Endodermal cell (in vitro differentiated cells): ENCODE data around the gene SCAND1. TPM values are rescaled to one million over a fixed set of nuclear protein-coding genes. Genes with fewer than 3 reads are reported as not detected.
"Not testable (repeated sequence)": the region's sequence is repeated elsewhere in the genome, so short reads cannot be mapped to it uniquely, and the experiment has no call there.

Experiments used
- DNase-seq: peaks from one replicate; pipeline ENCODE4 v3.0.0-alpha.2; 2017
- H3K27ac ChIP-seq: 2 replicates; pipeline ENCODE4 v1.5.1; 2013; ENCODE audit warnings: mild to moderate bottlenecking, low read depth, low read length, moderate library complexity
- H3K27me3 ChIP-seq: 2 replicates; pipeline ENCODE4 v1.6.1; 2013; ENCODE audit warnings: mild to moderate bottlenecking, low read length, moderate library complexity; ENCODE audit not compliant: insufficient read depth, control insufficient read depth, poor library complexity, severe bottlenecking
- H3K36me3 ChIP-seq: 2 replicates; pipeline ENCODE4 v1.7.0; 2013; ENCODE audit warnings: mild to moderate bottlenecking, low read length, moderate library complexity; ENCODE audit not compliant: control insufficient read depth, insufficient read depth
- H3K4me1 ChIP-seq: one replicate; pipeline ENCODE4 v1.7.0; 2013; ENCODE audit warnings: low read length; ENCODE audit not compliant: control insufficient read depth, insufficient read depth
- H3K4me3 ChIP-seq: 2 replicates; pipeline ENCODE4 v1.5.1; 2013; ENCODE audit warnings: mild to moderate bottlenecking, low read length, moderate library complexity
- H3K9ac ChIP-seq: 2 replicates; pipeline ENCODE4 v1.6.1; 2013; ENCODE audit warnings: mild to moderate bottlenecking, low read length, moderate library complexity; ENCODE audit not compliant: poor library complexity, severe bottlenecking; ENCODE audit errors: extremely low read depth
- H3K9me3 ChIP-seq: 2 replicates; pipeline ENCODE4 v1.6.1; 2013; ENCODE audit warnings: mild to moderate bottlenecking, low read length, moderate library complexity; ENCODE audit not compliant: control insufficient read depth
- H3K27ac Mint-ChIP-seq: 2 replicates; pipeline ENCODE4 v1.8.0; 2020; ENCODE audit warnings: mixed read lengths
- H3K27me3 Mint-ChIP-seq: 2 replicates; pipeline ENCODE4 v1.8.0; 2021; ENCODE audit warnings: mild to moderate bottlenecking, mixed read lengths; ENCODE audit not compliant: insufficient read depth
- H3K36me3 Mint-ChIP-seq: 2 replicates; pipeline ENCODE4 v1.8.0; 2020; ENCODE audit warnings: low read depth, mixed read lengths
- H3K4me1 Mint-ChIP-seq: 2 replicates; pipeline ENCODE4 v1.8.0; 2020; ENCODE audit warnings: mixed read lengths
- H3K4me3 Mint-ChIP-seq: 2 replicates; pipeline ENCODE4 v1.8.0; 2020; ENCODE audit warnings: mild to moderate bottlenecking, moderate library complexity, mixed read lengths
- H3K9me3 Mint-ChIP-seq: 2 replicates; pipeline ENCODE4 v1.8.0; 2020; ENCODE audit warnings: mild to moderate bottlenecking, mixed read lengths
- CTCF ChIP-seq: fragments of 200-600 bp; sonication (generic); conservative IDR thresholded peaks from 2 replicates; pipeline ENCODE4 v1.5.0; 2021; ENCODE audit warnings: antibody characterized with exemption, mild to moderate bottlenecking
- WGBS, 2 experiments: methylation state at CpG; one replicate each; pipeline versions ENCODE4 v1.1.5 to v1.1.7; 2013; ENCODE audit warnings: missing lambda C conversion rate in 2 of 2, mixed read lengths in 1 of 2; ENCODE audit not compliant: insufficient coverage in 1 of 2, insufficient read length in 1 of 2; 5-methylcytosine and 5-hydroxymethylcytosine counted together
- long read RNA-seq, 4 experiments: library from polyadenylated mRNA in 2 of 4; library from RNA in 1 of 4; library from capped mRNA in 1 of 4; stranded (forward) in 3 of 4; unstranded in 1 of 4; transcript quantifications; one replicate each; pipeline ENCODE4 v2.0.0, GENCODE V29; 2020 to 2021; ENCODE audit warnings: inconsistent platforms in 1 of 4
- polyA plus RNA-seq, 2 experiments: library from polyadenylated mRNA; stranded (reverse); fragments of 50-300 nt; gene quantifications; one replicate each; pipeline ENCODE4 v1.2.3, GENCODE V29; 2013
- total RNA-seq, 2 donors: library from RNA; stranded (reverse); fragmentation: NEBNext Ultra II Directional in 1 of 2; extraction: Animal tissue kit (Norgen Biotek cat#: 25700) in 1 of 2; gene quantifications; 2 replicates in 1 of 2; 3 replicates in 1 of 2; pipeline ENCODE4 v1.2.1, GENCODE V29; 2021

Gene SCAND1
- total RNA-seq, result 10 to 100 TPM; 56.3 to 59.5 TPM
- polyA plus RNA-seq (2013, experiment 1 of 2), result 61.7 TPM
- 57.4 TPM for polyA plus RNA-seq (2013, experiment 2 of 2)
- long read RNA-seq, experiment 1, transcript SCAND1-201 (2 exons, 902 nt), result major isoform, 15 of 56 reads
- long read RNA-seq, experiment 1, partial matches to known transcripts, result 0 of 56 reads
- long read RNA-seq, experiment 1, other reads (novel, unspliced or antisense), result 41 of 56 reads
- long read RNA-seq, experiment 2, transcript SCAND1-201 (2 exons, 902 nt), result major isoform, 22 of 50 reads
- long read RNA-seq, experiment 2, partial matches to known transcripts, result 0 of 50 reads
- long read RNA-seq, experiment 2, other reads (novel, unspliced or antisense), result 28 of 50 reads
- long read RNA-seq, experiment 3, transcript SCAND1-201 (2 exons, 902 nt), result major isoform, 17 of 50 reads
- long read RNA-seq, experiment 3, partial matches to known transcripts, result 0 of 50 reads
- long read RNA-seq, experiment 3, other reads (novel, unspliced or antisense), result 33 of 50 reads
- long read RNA-seq, experiment 4, transcript SCAND1-201 (2 exons, 902 nt), result major isoform, 12 of 29 reads
- long read RNA-seq, experiment 4, partial matches to known transcripts, result 0 of 29 reads
- long read RNA-seq, experiment 4, other reads (novel, unspliced or antisense), result 17 of 29 reads

- H3K27ac Mint-ChIP-seq, result peak within 1 kb of the TSS; percentile 99
- peaks cover 9% of the 10 kb centered on the region for H3K36me3 ChIP-seq
- DNase-seq, result peak; percentile 98
- peaks cover 19% of the 10 kb centered on the region for H3K27me3 Mint-ChIP-seq
- peaks cover 9% of the 10 kb centered on the region for H3K4me1 Mint-ChIP-seq
- peak within 1 kb of the TSS; percentile 89 for H3K4me3 Mint-ChIP-seq
- no peaks in the 10 kb centered on the region for H3K27me3 ChIP-seq
- peak within 1 kb of the TSS; percentile 98 for H3K27ac ChIP-seq
- H3K9me3 ChIP-seq, result no peaks in the 10 kb centered on the region
- H3K9ac ChIP-seq, result peak within 1 kb of the TSS; percentile 96
- H3K4me1 ChIP-seq, result no peaks in the 10 kb centered on the region
- WGBS, 2 experiments, result 0 to 1% methylated on average over 46 to 76 of the region's 76 CpGs
- no peaks in the 10 kb centered on the region for H3K9me3 Mint-ChIP-seq
- peak within 1 kb of the TSS; percentile 94 for H3K4me3 ChIP-seq
- peak; percentile 99 for TF ChIP-seq CTCF
- H3K36me3 Mint-ChIP-seq, result peaks cover 2% of the 10 kb centered on the region
These were observed at the start of gene SCAND1 for GRCh38 chr20:35954200-35954906. TSS of gene SCAND1 (minus strand) at chr20:35954502. CDS start at chr20:35954284, 218 bp downstream.

GRCh38 chr20:36004045-36004444 lies 49.7 kb upstream of the SCAND1 start:
- Histone ChIP-seq H3K4me1 (no peaks in the 10 kb centered on the region), H3K27ac (no peak overlapping the region), H3K36me3 (no peaks in the 10 kb centered on the region), H3K4me3 (no peak overlapping the region), H3K9ac (no peak overlapping the region), H3K9me3 (peaks cover 26% of the 10 kb centered on the region), H3K27me3 (no peaks in the 10 kb centered on the region)
- TF ChIP-seq CTCF, result no peak
- no peak for DNase-seq
- Mint-ChIP-seq H3K27me3 (peaks cover 2% of the 10 kb centered on the region), H3K36me3 (no peaks in the 10 kb centered on the region), H3K27ac (no peak overlapping the region), H3K4me1 (peaks cover 4% of the 10 kb centered on the region), H3K4me3 (no peak overlapping the region), H3K9me3 (peaks cover 34% of the 10 kb centered on the region)
- 100% methylated on average over 1 of the region's 1 CpG for WGBS, 2 experiments

- DNase-seq, result no peak
- Mint-ChIP-seq H3K4me3 (no peak overlapping the region), H3K27ac (no peak overlapping the region)
These were observed 48.6 kb upstream of the SCAND1 start for GRCh38 chr20:36002855-36003254.

GRCh38 chr20:36001331-36001730 lies 47.0 kb upstream of the SCAND1 start:
- H3K9me3 Mint-ChIP-seq, result peaks cover 34% of the 10 kb centered on the region
- H3K4me1 Mint-ChIP-seq, H3K4me3 Mint-ChIP-seq, H3K36me3 ChIP-seq, H3K4me1 ChIP-seq, H3K36me3 Mint-ChIP-seq, H3K27me3 Mint-ChIP-seq, H3K27ac Mint-ChIP-seq, H3K9ac ChIP-seq, H3K27me3 ChIP-seq, DNase-seq, H3K27ac ChIP-seq, H3K4me3 ChIP-seq: not testable (repeated sequence)
- WGBS, 2 experiments, result 93% methylated on average over 10 of the region's 34 CpGs; no CpG with 5 or more reads in 1 of the 2 experiments
- peaks cover 26% of the 10 kb centered on the region for H3K9me3 ChIP-seq

More at GRCh38 chr20:36002855-36003254, 48.6 kb upstream of the SCAND1 start:
- Histone ChIP-seq H3K4me1 (no peaks in the 10 kb centered on the region), H3K9me3 (peaks cover 26% of the 10 kb centered on the region), H3K36me3 (no peaks in the 10 kb centered on the region), H3K27ac (no peak overlapping the region), H3K9ac (no peak overlapping the region), H3K4me3 (no peak overlapping the region), H3K27me3 (no peaks in the 10 kb centered on the region)
- peaks cover 2% of the 10 kb centered on the region for H3K27me3 Mint-ChIP-seq
- no peaks in the 10 kb centered on the region for H3K4me1 Mint-ChIP-seq
- H3K9me3 Mint-ChIP-seq, result peaks cover 34% of the 10 kb centered on the region
- TF ChIP-seq CTCF, result no peak
- no peaks in the 10 kb centered on the region for H3K36me3 Mint-ChIP-seq
